Measurements from ENCODE around the gene CACNA2D1.
"Not testable (repeated sequence)": the region's sequence is repeated elsewhere in the genome, so short reads cannot be mapped to it uniquely, and the experiment has no call there.

CACNA2D1 gene

GRCh38 chr7:82164410-82164809 is 279.2 kb downstream of the CACNA2D1 start:
- DNase-seq = no peak

GRCh38 chr7:82163586-82163985 is 280.0 kb downstream of the CACNA2D1 start:
- no peak for DNase-seq

GRCh38 chr7:82162289-82162688 is 281.3 kb downstream of the CACNA2D1 start:
- peak; percentile 70 for DNase-seq

GRCh38 chr7:82158327-82158726 is 285.2 kb downstream of the CACNA2D1 start:
- DNase-seq = no peak

- DNase-seq = peak; percentile 6
These were observed 286.7 kb downstream of the CACNA2D1 start for GRCh38 chr7:82156893-82157292.

GRCh38 chr7:82156168-82156567 is 287.4 kb downstream of the CACNA2D1 start:
- no peak for DNase-seq

GRCh38 chr7:82154728-82155127 is 288.8 kb downstream of the CACNA2D1 start:
- no peak for DNase-seq

- DNase-seq = no peak
These were observed 289.8 kb downstream of the CACNA2D1 start for GRCh38 chr7:82153776-82154175.

GRCh38 chr7:82152858-82153257 is 290.7 kb downstream of the CACNA2D1 start:
- DNase-seq = no peak

- DNase-seq = no peak
These were observed 297.1 kb downstream of the CACNA2D1 start for GRCh38 chr7:82146491-82146890.

GRCh38 chr7:82142263-82142864 is 301.2 kb downstream of the CACNA2D1 start:
- no peak for DNase-seq

GRCh38 chr7:82141427-82141826 is 302.1 kb downstream of the CACNA2D1 start:
- no peak for DNase-seq

GRCh38 chr7:82140608-82141007 is 303.0 kb downstream of the CACNA2D1 start:
- not testable (repeated sequence) for DNase-seq

GRCh38 chr7:82131215-82131614 is 312.4 kb downstream of the CACNA2D1 start:
- peak; percentile 41 for DNase-seq

- DNase-seq = no peak
These were observed 314.5 kb downstream of the CACNA2D1 start for GRCh38 chr7:82129091-82129490.

- no peak for DNase-seq
These were observed 315.0 kb downstream of the CACNA2D1 start for GRCh38 chr7:82128546-82128945.

GRCh38 chr7:82126576-82126975 is 317.0 kb downstream of the CACNA2D1 start:
- DNase-seq = peak; percentile 71

GRCh38 chr7:82124445-82124844 is 319.1 kb downstream of the CACNA2D1 start:
- DNase-seq = no peak

GRCh38 chr7:82122275-82122674 is 321.3 kb downstream of the CACNA2D1 start:
- DNase-seq = no peak

GRCh38 chr7:82114237-82114636 is 329.3 kb downstream of the CACNA2D1 start:
- no peak for DNase-seq

- DNase-seq = no peak
These were observed 333.3 kb downstream of the CACNA2D1 start for GRCh38 chr7:82110146-82110840.

GRCh38 chr7:82109288-82109687 is 334.3 kb downstream of the CACNA2D1 start:
- peak; percentile 59 for DNase-seq

- no peak for DNase-seq
These were observed 337.4 kb downstream of the CACNA2D1 start for GRCh38 chr7:82106201-82106600.

- peak; percentile 91 for DNase-seq
These were observed 338.1 kb downstream of the CACNA2D1 start for GRCh38 chr7:82105463-82105862.

Measured in fibroblast of skin of back (primary cell).